Cardiac muscle cell (in vitro differentiated cells and primary cell): ENCODE data around the gene TEAD2. TPM values are rescaled to one million over a fixed set of nuclear protein-coding genes. Genes with fewer than 3 reads are reported as not detected.

Experiments used
- DNase-seq, 2 donors: peaks; one replicate each; pipeline versions ENCODE4 v3.0.0 to v3.0.0-alpha.2; 2010 to 2017; ENCODE audit warnings: low read depth in 1 of 2, low spot score in 1 of 2
- H3K27ac ChIP-seq: fragments of 200-600 bp; sonication (generic); 2 replicates; pipeline ENCODE4 v1.5.1; 2016
- H3K27me3 ChIP-seq: fragments of 200-600 bp; sonication (generic); 2 replicates; pipeline ENCODE4 v1.6.0; 2016; ENCODE audit warnings: control low read depth
- H3K36me3 ChIP-seq: fragments of 200-600 bp; sonication (generic); 2 replicates; pipeline ENCODE4 v1.5.1; 2016; ENCODE audit warnings: control low read depth
- H3K4me1 ChIP-seq: fragments of 200-600 bp; sonication (generic); 2 replicates; pipeline ENCODE4 v1.8.1; 2017; ENCODE audit warnings: low read depth, mild to moderate bottlenecking, mixed run types
- H3K4me3 ChIP-seq: fragments of 200-600 bp; sonication (generic); 2 replicates; pipeline ENCODE4 v1.5.1; 2016; ENCODE audit warnings: mild to moderate bottlenecking
- H3K9me3 ChIP-seq: fragments of 200-600 bp; sonication (generic); 2 replicates; pipeline ENCODE4 v1.5.1; 2017; ENCODE audit warnings: low read depth, mild to moderate bottlenecking, control low read depth
- CTCF ChIP-seq: IDR thresholded peaks from 2 replicates; pipeline ENCODE4 v1.5.1; 2012; ENCODE audit warnings: low read depth, mild to moderate bottlenecking, low read length
- polyA plus RNA-seq: library from polyadenylated mRNA; unstranded; fragments of >200 nt; fragmentation: Nextera tagmentation; extraction: Ambion mirVana; gene quantifications from 2 replicates; pipeline ENCODE4 v1.2.1, GENCODE V29; 2016
- total RNA-seq: library from RNA; depleted of rRNA; stranded (reverse); fragments of >200 nt; gene quantifications from 2 replicates; pipeline ENCODE4 v1.2.3, GENCODE V29; 2016

Gene TEAD2
- total and polyA plus RNA-seq, 2 experiments from 2014 or later = 84.3 to 111 TPM

DNA sequence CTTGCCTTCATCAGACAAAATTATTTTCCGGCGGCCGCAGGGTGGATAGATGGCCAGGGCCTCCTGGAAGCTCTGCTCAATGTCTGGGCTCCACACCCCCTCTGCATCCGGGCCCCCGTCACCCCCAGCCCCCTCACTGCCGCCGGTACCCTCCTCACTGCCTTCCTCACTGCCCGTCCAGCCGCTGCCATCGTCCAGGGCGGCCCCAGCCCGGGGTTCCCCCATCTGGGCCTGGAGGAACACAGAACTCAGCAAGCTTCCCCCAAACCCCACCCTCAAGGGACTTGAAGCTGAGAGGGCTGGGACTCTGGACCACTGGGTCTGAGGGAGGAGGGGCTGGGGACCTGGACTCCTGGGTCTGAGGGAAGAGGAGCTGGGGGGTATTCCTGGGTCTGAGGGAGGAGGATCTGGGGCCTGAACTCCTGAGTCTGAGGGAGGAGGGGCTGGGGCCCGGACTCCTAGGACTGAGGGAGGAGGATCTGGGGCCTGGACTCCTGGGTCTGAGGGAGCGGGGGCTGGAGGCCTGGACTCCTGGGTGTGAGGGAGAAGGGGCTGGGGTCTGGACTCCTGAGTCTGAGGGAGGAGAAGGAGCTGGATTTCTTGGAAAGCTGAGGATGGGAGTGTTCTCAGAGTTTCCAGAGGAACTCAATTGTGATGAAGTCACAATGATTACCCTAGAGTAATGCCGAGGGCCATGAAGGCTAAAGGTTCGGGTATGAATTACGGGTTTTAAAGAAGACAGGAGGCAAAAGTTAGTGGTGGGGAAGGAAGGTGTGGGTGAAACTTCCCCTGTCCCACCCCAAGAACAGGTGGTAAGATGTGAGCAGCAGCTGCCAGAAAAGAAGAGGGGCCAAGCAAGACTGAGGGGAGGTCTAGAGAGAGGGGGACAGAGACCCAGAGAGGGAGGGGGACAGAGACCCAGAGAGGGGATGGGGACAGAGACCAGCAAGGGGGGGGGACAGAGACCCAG is 2.1 kb downstream of the TEAD2 start:
- peak overlapping the region; percentile 73 for H3K4me3 ChIP-seq
- peak overlapping the region; percentile 96 for H3K27ac ChIP-seq
- no peaks in the 10 kb centered on the region for H3K9me3 ChIP-seq
- DNase-seq = peak in 1 of 2 donors; percentile 13
- H3K36me3 ChIP-seq = peaks cover 22% of the 10 kb centered on the region
- peaks cover 5% of the 10 kb centered on the region for H3K4me1 ChIP-seq
- no peak for TF ChIP-seq CTCF
- H3K27me3 ChIP-seq = no peaks in the 10 kb centered on the region

DNA sequence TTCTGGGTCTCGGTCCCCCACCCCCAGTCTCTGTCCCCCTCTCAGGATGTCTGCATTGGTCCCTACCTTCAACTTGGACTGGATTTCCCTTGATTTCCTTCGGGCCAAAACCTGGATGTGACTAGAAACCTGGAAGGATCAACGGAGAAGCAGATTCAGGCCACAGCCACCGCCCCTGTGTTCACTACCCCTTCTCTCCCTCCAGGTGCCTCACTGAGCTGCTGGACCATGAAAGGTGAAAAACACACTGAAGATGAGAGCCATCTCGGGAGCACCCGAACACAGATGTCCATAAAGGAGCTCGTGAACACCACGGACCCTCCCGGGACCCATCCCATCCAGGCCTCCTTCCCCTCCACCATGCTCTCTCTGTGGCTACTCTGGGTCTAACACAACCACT is 5.0 kb downstream of the TEAD2 start:
- TF ChIP-seq CTCF = no peak
- peak overlapping the region; percentile 39 for H3K27ac ChIP-seq
- DNase-seq = no peak
- H3K36me3 ChIP-seq = peaks cover 35% of the 10 kb centered on the region
- no peak overlapping the region for H3K4me3 ChIP-seq
- H3K27me3 ChIP-seq = no peaks in the 10 kb centered on the region
- no peaks in the 10 kb centered on the region for H3K9me3 ChIP-seq
- peaks cover 5% of the 10 kb centered on the region for H3K4me1 ChIP-seq

- no peaks in the 10 kb centered on the region for H3K27me3 ChIP-seq
- H3K27ac ChIP-seq = peak overlapping the region; percentile 39
- H3K9me3 ChIP-seq = no peaks in the 10 kb centered on the region
- no peak overlapping the region for H3K4me3 ChIP-seq
- H3K36me3 ChIP-seq = peaks cover 38% of the 10 kb centered on the region
- peak in 1 of 2 donors; percentile 29 for DNase-seq
- peaks cover 5% of the 10 kb centered on the region for H3K4me1 ChIP-seq
- TF ChIP-seq CTCF = no peak
Observed at GRCh38 chr19:49356382-49356781, 5.8 kb downstream of the TEAD2 start.

DNA sequence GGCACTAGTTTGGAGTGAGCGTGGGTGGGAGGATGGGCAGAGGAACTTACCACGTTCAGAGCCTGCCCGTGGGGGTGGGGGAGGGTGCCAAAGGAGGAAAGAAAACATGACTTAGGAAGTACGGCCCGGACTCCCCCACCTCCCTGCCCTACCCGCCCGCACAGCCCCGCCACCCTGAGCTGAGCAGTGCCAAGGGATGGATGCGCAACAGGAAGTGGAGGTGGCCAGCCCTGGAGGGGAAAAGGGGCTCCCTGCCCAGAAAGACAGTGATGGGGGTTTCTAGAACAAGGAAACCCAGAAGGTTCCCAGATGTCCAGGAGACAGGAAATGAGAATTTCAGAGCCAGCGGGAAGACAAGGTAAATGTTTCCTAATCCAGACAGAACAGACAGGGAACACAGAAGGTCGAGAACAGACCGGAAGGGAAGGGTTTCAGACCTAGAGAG is 6.3 kb downstream of the TEAD2 start:
- H3K9me3 ChIP-seq = no peaks in the 10 kb centered on the region
- H3K27me3 ChIP-seq = no peaks in the 10 kb centered on the region
- H3K4me1 ChIP-seq = peaks cover 5% of the 10 kb centered on the region
- no peak for TF ChIP-seq CTCF
- peak in 1 of 2 donors; percentile 72 for DNase-seq
- H3K4me3 ChIP-seq = no peak overlapping the region
- peaks cover 43% of the 10 kb centered on the region for H3K36me3 ChIP-seq
- H3K27ac ChIP-seq = no peak overlapping the region

DNA sequence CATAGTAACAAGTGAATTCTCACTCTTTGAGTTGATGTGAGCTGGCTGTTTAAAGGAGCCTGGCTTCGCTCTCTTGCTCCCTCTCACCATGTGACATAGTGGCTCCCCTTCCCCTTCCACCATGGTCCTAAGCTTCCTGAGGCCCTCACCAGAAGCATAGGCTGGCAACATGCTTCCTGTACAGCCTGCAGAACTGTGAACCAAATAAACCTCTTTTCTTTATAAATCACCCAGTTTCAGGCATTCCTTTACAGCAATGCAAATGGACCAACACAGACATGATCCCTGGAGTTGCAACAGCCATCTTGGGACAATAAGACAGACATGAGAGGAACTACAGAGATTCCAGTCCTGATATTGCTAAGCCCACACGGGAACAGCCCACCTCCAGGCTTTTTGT is 12.6 kb downstream of the TEAD2 start:
- Histone ChIP-seq H3K9me3 (no peaks in the 10 kb centered on the region), H3K4me3 (no peak overlapping the region), H3K36me3 (peaks cover 68% of the 10 kb centered on the region), H3K27ac (no peak overlapping the region), H3K4me1 (no peaks in the 10 kb centered on the region), H3K27me3 (no peaks in the 10 kb centered on the region)
- TF ChIP-seq CTCF = no peak
- DNase-seq = no peak
